Esophagus muscularis mucosa (tissue), 4 donors: ENCODE data around the gene NRG2. TPM values are rescaled to one million over a fixed set of nuclear protein-coding genes. Genes with fewer than 3 reads are reported as not detected.

Experiments
- DNase-seq: peaks from one replicate; pipeline ENCODE4 v3.0.0-alpha.2; 2017; ENCODE audit errors: extremely low spot score
- H3K27ac ChIP-seq, 4 donors: fragments of 200-600 bp; sonication (generic); replicated peaks in 1 of 4; 1 replicate in 3 of 4; 2 replicates in 1 of 4; pipeline ENCODE4 v1.5.1; 2016 to 2019; ENCODE audit warnings: mild to moderate bottlenecking in 1 of 4
- H3K27me3 ChIP-seq, 4 donors: fragments of 200-600 bp; sonication (generic); one replicate each; pipeline versions ENCODE4 v1.5.1 to v1.6.0; 2016 to 2019
- H3K36me3 ChIP-seq, 4 donors: fragments of 200-600 bp; sonication (generic); one replicate each; pipeline ENCODE4 v1.5.1; 2016 to 2019
- H3K4me1 ChIP-seq, 4 donors: fragments of 200-600 bp; sonication (generic); one replicate each; pipeline ENCODE4 v1.5.1; 2016 to 2019
- H3K4me3 ChIP-seq, 4 donors: fragments of 200-600 bp; sonication (generic); 1 replicate in 2 of 4; 2 replicates in 2 of 4; pipeline ENCODE4 v1.5.1; 2016 to 2019; ENCODE audit warnings: mild to moderate bottlenecking in 4 of 4, moderate library complexity in 1 of 4
- H3K9me3 ChIP-seq, 4 donors: fragments of 200-600 bp; sonication (generic); 1 replicate in 3 of 4; 2 replicates in 1 of 4; pipeline ENCODE4 v1.5.1; 2016 to 2019
- EP300 ChIP-seq: sonication (generic); formaldehyde crosslinking; IDR thresholded peaks from one replicate; pipeline ENCODE4 v1.6.1; 2017; ENCODE audit warnings: antibody characterized with exemption
- POLR2A ChIP-seq: fragments of 450-650 bp; IDR thresholded peaks from one replicate; pipeline ENCODE4 v1.6.1; 2017; ENCODE audit warnings: antibody characterized with exemption, moderate library complexity, mild to moderate bottlenecking, low read depth
- POLR2AphosphoS5 ChIP-seq, 2 donors: sonication (generic); formaldehyde crosslinking; IDR thresholded peaks; one replicate each; pipeline ENCODE4 v1.6.1; 2017; ENCODE audit warnings: antibody characterized with exemption in 2 of 2
- WGBS: methylation state at CpG from one replicate; pipeline ENCODE4 v1.1.5; 2018; 5-methylcytosine and 5-hydroxymethylcytosine counted together
- intact Hi-C: fragments of 100-400 bp; cut with DNase I; formaldehyde crosslinking; loops from one replicate; pipeline ENCODE4 v1.15.1; 2023
- total RNA-seq, 4 donors: library from RNA; depleted of rRNA; stranded (reverse); fragments of >200 nt; gene quantifications; one replicate each; pipeline versions ENCODE4 v1.1.0 to v1.2.1, GENCODE V29; 2016
- TF ChIP-seq, protein P1 (sequence below), 3 experiments: fragments of 200-600 bp in 2 of 3; fragments of 450-650 bp in 1 of 3; sonication (generic) in 2 of 3; IDR thresholded peaks; one replicate each; pipeline ENCODE4 v1.5.1; 2017 to 2019; ENCODE audit warnings: antibody characterized with exemption in 3 of 3, mild to moderate bottlenecking in 2 of 3, moderate library complexity in 1 of 3

Gene NRG2
- total RNA-seq, 4 donors from 2014 or later, result 2.8 to 5.0 (median 4.1) TPM

DNA sequence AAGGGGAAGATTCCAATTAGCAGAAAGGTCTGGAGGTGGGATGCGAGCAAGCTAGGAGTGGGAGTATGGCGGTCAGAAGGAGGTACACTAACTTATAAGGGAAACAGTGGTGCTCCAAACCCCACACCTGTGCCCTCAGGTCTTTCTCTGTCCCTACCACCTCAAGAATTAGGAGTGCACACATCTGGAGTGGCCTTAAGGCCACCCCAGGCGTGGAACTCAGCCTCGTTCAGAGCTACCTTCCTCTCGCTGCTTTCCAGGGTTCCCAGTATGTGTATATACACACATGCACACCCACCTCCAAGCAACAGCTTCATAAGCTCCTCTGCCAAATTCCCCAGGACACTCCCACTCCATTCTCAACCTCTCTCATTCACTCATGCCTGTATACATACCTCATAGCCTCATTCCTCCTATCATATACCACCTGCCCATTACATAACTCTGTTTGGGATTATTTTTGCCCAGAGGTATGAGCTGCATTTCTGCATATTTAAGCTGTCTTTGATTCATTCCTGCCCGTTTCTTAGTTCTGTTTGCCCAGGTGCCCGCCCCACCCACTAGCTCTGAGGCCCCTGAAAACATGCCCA is 128.8 kb downstream of the NRG2 start:
- no peak for DNase-seq
- Histone ChIP-seq H3K4me3 (no peak overlapping the region), H3K4me1 (no peaks in the 10 kb centered on the region), H3K36me3 (no peaks in the 10 kb centered on the region), H3K9me3 (no peaks in the 10 kb centered on the region), H3K27me3 (no peaks in the 10 kb centered on the region), H3K27ac (no peak overlapping the region)
- intact Hi-C loops, result no loop called here
- WGBS, result 89% methylated on average over 7 of the region's 7 CpGs
- TF ChIP-seq POLR2AphosphoS5 (IDR thresholded peaks at IDR 0.05) (no peak), EP300 (no peak), POLR2A (no peak)
- TF ChIP-seq, protein P1, sequence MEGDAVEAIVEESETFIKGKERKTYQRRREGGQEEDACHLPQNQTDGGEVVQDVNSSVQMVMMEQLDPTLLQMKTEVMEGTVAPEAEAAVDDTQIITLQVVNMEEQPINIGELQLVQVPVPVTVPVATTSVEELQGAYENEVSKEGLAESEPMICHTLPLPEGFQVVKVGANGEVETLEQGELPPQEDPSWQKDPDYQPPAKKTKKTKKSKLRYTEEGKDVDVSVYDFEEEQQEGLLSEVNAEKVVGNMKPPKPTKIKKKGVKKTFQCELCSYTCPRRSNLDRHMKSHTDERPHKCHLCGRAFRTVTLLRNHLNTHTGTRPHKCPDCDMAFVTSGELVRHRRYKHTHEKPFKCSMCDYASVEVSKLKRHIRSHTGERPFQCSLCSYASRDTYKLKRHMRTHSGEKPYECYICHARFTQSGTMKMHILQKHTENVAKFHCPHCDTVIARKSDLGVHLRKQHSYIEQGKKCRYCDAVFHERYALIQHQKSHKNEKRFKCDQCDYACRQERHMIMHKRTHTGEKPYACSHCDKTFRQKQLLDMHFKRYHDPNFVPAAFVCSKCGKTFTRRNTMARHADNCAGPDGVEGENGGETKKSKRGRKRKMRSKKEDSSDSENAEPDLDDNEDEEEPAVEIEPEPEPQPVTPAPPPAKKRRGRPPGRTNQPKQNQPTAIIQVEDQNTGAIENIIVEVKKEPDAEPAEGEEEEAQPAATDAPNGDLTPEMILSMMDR (IDR thresholded peaks at IDR 0.05), result no peak

DNA sequence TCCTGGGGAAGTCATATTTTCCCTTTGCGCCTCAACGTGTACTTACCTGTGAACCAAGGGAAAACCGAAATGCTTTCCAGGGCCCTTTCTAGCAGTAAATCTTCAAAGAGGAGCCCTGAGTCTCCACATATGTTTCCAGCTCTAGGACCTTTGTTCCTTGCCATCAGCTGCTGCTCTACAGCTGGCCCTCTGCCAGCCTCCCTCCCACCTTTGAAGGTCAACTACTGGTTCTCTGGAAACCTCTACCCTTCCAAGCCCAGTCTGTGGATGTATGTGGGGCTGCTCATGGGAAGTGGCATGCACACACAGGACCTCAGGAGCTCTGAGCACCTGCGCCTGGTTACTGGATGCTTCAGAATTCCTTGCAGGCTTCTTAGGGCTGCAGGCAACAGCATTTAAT is 130.3 kb downstream of the NRG2 start:
- H3K4me3 ChIP-seq, result no peak overlapping the region
- no peaks in the 10 kb centered on the region for H3K36me3 ChIP-seq
- no peak for DNase-seq
- H3K9me3 ChIP-seq, result no peaks in the 10 kb centered on the region
- intact Hi-C loops, result no loop called here
- no peak overlapping the region for H3K27ac ChIP-seq
- 100% methylated on average over 4 of the region's 4 CpGs for WGBS
- TF ChIP-seq POLR2AphosphoS5 (IDR thresholded peaks at IDR 0.05) (no peak), EP300 (no peak), POLR2A (no peak)
- TF ChIP-seq, protein P1 (IDR thresholded peaks at IDR 0.05), result no peak
- no peaks in the 10 kb centered on the region for H3K4me1 ChIP-seq
- H3K27me3 ChIP-seq, result no peaks in the 10 kb centered on the region

DNA sequence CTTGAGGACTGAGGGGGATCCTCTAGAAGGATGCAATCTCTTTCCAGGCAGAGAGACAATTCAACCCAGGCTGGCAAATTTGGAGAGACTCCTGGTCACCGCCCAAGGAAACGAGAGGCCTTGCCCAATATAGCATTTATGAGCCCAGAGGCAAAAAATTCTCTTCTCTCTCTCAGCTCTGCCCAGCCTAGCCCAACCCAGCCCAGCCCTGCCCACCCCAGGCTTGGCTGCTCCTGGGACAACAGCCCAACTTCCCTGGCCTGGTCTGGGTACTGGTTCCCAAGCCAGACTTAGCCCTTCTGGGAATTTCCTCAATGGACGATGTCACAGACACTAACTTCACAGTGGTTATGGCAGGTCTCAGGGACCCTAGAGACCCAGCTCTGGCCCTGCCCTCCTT is 130.9 kb downstream of the NRG2 start:
- intact Hi-C loops, result no loop called here
- TF ChIP-seq POLR2A (no peak), POLR2AphosphoS5 (IDR thresholded peaks at IDR 0.05) (no peak)
- TF ChIP-seq, protein P1 (IDR thresholded peaks at IDR 0.05), result no peak
- WGBS, result 100% methylated on average over 3 of the region's 3 CpGs
- H3K36me3 ChIP-seq, result no peaks in the 10 kb centered on the region
- no peaks in the 10 kb centered on the region for H3K27me3 ChIP-seq
- no peaks in the 10 kb centered on the region for H3K9me3 ChIP-seq
- no peak overlapping the region for H3K4me3 ChIP-seq
- no peak for DNase-seq
- no peaks in the 10 kb centered on the region for H3K4me1 ChIP-seq
- H3K27ac ChIP-seq, result no peak overlapping the region

DNA sequence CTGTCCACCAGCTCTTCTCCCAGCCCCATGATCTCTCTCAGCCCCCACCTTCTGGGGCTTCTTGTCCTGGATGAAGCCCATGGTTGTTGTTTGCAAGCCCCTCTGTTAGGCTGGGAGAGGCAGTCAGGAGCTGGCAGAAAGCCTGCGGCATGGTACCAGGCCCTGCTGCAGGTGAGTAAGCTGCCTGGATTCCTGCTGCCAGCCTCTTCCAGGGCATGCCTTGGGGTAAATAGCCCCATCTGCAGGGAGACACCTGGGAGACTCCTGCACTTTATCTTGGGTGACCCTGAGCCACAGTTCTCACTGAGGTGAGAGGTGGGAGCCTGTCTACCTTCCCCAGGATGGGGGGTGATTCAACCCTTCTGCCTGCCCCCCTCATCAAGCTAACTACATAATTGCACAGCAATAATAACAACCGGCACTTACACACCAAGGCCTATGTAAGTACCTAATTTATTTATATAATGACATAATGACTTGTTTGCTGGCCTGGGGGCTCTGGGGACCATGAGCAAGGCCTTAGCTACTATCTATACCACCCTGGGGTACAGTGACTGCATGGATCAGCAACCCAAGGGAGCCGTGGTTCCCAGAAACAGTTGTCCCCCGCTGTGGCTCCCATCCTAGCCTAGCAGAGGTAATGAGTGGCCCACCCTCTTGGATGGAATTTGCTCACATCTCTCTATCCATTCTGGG is 131.5 kb downstream of the NRG2 start:
- no peaks in the 10 kb centered on the region for H3K9me3 ChIP-seq
- WGBS, result 88% methylated on average over 3 of the region's 4 CpGs
- no peaks in the 10 kb centered on the region for H3K4me1 ChIP-seq
- no peak for DNase-seq
- TF ChIP-seq, protein P1 (IDR thresholded peaks at IDR 0.05), result no peak
- no peak for TF ChIP-seq POLR2AphosphoS5 (IDR thresholded peaks at IDR 0.05)
- no peak for TF ChIP-seq POLR2A
- no peak for TF ChIP-seq EP300
- no peak overlapping the region for H3K27ac ChIP-seq
- intact Hi-C loops, result no loop called here
- no peaks in the 10 kb centered on the region for H3K36me3 ChIP-seq
- no peak overlapping the region for H3K4me3 ChIP-seq
- no peaks in the 10 kb centered on the region for H3K27me3 ChIP-seq
